WTC11 (cell line): ENCODE data around the gene IVD. TPM values are rescaled to one million over a fixed set of nuclear protein-coding genes. Genes with fewer than 3 reads are reported as not detected.
A peak's percentile ranks its signal among the peaks of the same experiment; 100 is the strongest.

Experiments
- EMX1 ChIP-seq: fragments of 250-450 bp; sonication (Bioruptor Pico); IDR thresholded peaks from 2 replicates; pipeline ENCODE4 v1.8.0; 2021; ENCODE audit warnings: mild to moderate bottlenecking
- ERG ChIP-seq: fragments of 250-450 bp; sonication (Bioruptor Pico); IDR thresholded peaks from 2 replicates; pipeline ENCODE4 v1.8.0; 2021; ENCODE audit warnings: mild to moderate bottlenecking
- FOXJ3 ChIP-seq: sonication (generic); formaldehyde crosslinking; IDR thresholded peaks from 2 replicates; pipeline ENCODE4 v1.9.0; 2021; ENCODE audit warnings: missing genetic modification reagents, mild to moderate bottlenecking, borderline replicate concordance
- FOXK1 ChIP-seq: sonication (generic); formaldehyde crosslinking; IDR thresholded peaks from 2 replicates; pipeline ENCODE4 v1.8.0; 2022; ENCODE audit warnings: mild to moderate bottlenecking, moderate library complexity, missing genetic modification reagents
- FOXP1 ChIP-seq: sonication (generic); formaldehyde crosslinking; IDR thresholded peaks from 2 replicates; pipeline ENCODE4 v1.8.0; 2022; ENCODE audit warnings: missing genetic modification reagents, mild to moderate bottlenecking, moderate library complexity, borderline replicate concordance
- FOXP4 ChIP-seq: sonication (generic); formaldehyde crosslinking; IDR thresholded peaks from 2 replicates; pipeline ENCODE4 v1.8.0; 2022; ENCODE audit warnings: mild to moderate bottlenecking, missing genetic modification reagents
- JAZF1 ChIP-seq: fragments of 250-450 bp; sonication (Bioruptor Pico); IDR thresholded peaks from 2 replicates; pipeline ENCODE4 v1.9.0; 2021; ENCODE audit warnings: moderate library complexity, mild to moderate bottlenecking, inconsistent platforms
- PRRX2 ChIP-seq: fragments of 250-450 bp; sonication (Bioruptor Pico); IDR thresholded peaks from 2 replicates; pipeline ENCODE4 v1.8.0; 2021; ENCODE audit warnings: mild to moderate bottlenecking
- ZBTB21 ChIP-seq: sonication (generic); formaldehyde crosslinking; IDR thresholded peaks from 2 replicates; pipeline ENCODE4 v1.8.1; 2023; ENCODE audit warnings: mild to moderate bottlenecking, missing genetic modification reagents, borderline replicate concordance
- ZBTB43 ChIP-seq: sonication (generic); formaldehyde crosslinking; IDR thresholded peaks from 2 replicates; pipeline ENCODE4 v1.8.1; 2023; ENCODE audit warnings: mild to moderate bottlenecking, missing genetic modification reagents
- ZMAT4 ChIP-seq: fragments of 250-450 bp; sonication (Bioruptor Pico); IDR thresholded peaks from 2 replicates; pipeline ENCODE4 v1.9.0; 2021; ENCODE audit warnings: mild to moderate bottlenecking
- ZNF281 ChIP-seq: sonication (generic); formaldehyde crosslinking; IDR thresholded peaks from 2 replicates; pipeline ENCODE4 v1.8.0; 2023; ENCODE audit warnings: mild to moderate bottlenecking, missing genetic modification reagents
- ZNF416 ChIP-seq: fragments of 250-450 bp; sonication (Bioruptor Pico); IDR thresholded peaks from 2 replicates; pipeline ENCODE4 v1.9.0; 2021; ENCODE audit warnings: mild to moderate bottlenecking, inconsistent platforms
- ZNF423 ChIP-seq: fragments of 250-450 bp; sonication (Bioruptor Pico); IDR thresholded peaks from 2 replicates; pipeline ENCODE4 v2.1.2; 2022; ENCODE audit warnings: mild to moderate bottlenecking, moderate library complexity
- ZNF671 ChIP-seq: fragments of 250-450 bp; sonication (Bioruptor Pico); IDR thresholded peaks from 2 replicates; pipeline ENCODE4 v1.8.0; 2021; ENCODE audit warnings: mild to moderate bottlenecking
- ZSCAN18 ChIP-seq: fragments of 250-450 bp; sonication (Bioruptor Pico); IDR thresholded peaks from 2 replicates; pipeline ENCODE4 v2.1.2; 2022; ENCODE audit warnings: mild to moderate bottlenecking, moderate library complexity
- total RNA-seq: library from RNA; stranded (reverse); gene quantifications from 3 replicates; pipeline ENCODE4 v1.2.3, GENCODE V29; 2021
- TF ChIP-seq, protein P1 (sequence below): fragments of 250-450 bp; sonication (Bioruptor Pico); IDR thresholded peaks from 2 replicates; pipeline ENCODE4 v1.9.0; 2021; ENCODE audit warnings: mild to moderate bottlenecking, borderline replicate concordance
- TF ChIP-seq, protein P2 (sequence below): sonication (generic); formaldehyde crosslinking; IDR thresholded peaks from 2 replicates; pipeline ENCODE4 v1.8.1; 2022; ENCODE audit warnings: mild to moderate bottlenecking, missing genetic modification reagents, moderate library complexity, borderline replicate concordance
- TF ChIP-seq, protein P3 (sequence below): sonication (generic); formaldehyde crosslinking; IDR thresholded peaks from 2 replicates; pipeline ENCODE4 v1.8.0; 2022; ENCODE audit warnings: mild to moderate bottlenecking, missing genetic modification reagents
- TF ChIP-seq, protein P4 (sequence below): fragments of 250-450 bp; sonication (Bioruptor Pico); IDR thresholded peaks from 2 replicates; pipeline ENCODE4 v1.9.0; 2021; ENCODE audit warnings: moderate library complexity, mild to moderate bottlenecking, inconsistent platforms, borderline replicate concordance

The IVD gene
- total RNA-seq, 1 experiment from 2014 or later = 96.1 TPM

DNA sequence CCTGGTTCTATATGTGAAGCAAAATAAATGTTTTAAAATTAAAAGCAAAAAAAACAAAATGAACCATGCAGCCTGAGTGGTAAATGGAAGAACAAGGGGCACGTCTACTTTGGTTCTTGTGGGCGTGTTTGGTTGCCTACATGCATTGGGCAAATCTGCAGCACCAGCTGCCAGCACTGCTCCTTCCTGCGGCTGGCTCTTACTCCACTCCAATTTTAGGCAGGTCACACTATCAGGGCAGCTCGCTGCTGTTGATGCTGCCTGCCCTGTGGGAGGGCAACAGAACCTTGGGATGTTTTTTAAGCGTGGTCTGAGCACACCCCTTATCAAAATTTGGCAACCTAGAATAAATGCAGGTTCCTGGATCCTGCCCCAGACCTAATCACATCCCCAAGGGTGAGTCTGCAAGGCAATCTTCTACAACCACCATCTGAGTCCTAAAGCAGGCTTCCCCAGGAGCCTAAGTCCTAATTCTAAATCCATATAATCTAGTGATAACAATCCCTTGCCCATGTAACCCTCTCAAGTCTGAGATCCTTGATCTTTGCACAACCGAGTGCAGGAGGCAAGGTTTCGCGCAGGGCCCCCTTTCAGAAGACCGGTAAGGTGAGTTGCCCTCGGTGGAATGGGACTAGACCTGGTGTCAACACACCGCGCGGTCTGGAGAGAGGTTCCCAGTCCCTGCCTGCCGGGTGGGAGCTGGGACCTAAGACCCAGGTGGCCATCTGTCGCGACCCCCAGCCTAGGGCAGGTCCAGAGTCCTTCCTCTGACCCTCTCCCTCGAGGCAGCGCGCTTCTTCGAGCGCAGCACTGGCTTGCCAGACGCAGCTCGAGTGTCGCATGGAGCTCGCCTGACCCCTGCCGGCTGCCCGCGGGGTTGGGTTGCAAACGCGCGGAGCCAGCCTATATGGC is 15.9 kb downstream of the IVD start (continued):
- 0 out of 2 replicates have a peak, but pooled peaks have one; percentile 65 for TF ChIP-seq FOXP1
- no peak for TF ChIP-seq ZSCAN18
- TF ChIP-seq EMX1 (CRISPR knock-in tag) = 0 out of 2 replicates have a peak, but pooled peaks have one; percentile 35
- TF ChIP-seq, protein P1, sequence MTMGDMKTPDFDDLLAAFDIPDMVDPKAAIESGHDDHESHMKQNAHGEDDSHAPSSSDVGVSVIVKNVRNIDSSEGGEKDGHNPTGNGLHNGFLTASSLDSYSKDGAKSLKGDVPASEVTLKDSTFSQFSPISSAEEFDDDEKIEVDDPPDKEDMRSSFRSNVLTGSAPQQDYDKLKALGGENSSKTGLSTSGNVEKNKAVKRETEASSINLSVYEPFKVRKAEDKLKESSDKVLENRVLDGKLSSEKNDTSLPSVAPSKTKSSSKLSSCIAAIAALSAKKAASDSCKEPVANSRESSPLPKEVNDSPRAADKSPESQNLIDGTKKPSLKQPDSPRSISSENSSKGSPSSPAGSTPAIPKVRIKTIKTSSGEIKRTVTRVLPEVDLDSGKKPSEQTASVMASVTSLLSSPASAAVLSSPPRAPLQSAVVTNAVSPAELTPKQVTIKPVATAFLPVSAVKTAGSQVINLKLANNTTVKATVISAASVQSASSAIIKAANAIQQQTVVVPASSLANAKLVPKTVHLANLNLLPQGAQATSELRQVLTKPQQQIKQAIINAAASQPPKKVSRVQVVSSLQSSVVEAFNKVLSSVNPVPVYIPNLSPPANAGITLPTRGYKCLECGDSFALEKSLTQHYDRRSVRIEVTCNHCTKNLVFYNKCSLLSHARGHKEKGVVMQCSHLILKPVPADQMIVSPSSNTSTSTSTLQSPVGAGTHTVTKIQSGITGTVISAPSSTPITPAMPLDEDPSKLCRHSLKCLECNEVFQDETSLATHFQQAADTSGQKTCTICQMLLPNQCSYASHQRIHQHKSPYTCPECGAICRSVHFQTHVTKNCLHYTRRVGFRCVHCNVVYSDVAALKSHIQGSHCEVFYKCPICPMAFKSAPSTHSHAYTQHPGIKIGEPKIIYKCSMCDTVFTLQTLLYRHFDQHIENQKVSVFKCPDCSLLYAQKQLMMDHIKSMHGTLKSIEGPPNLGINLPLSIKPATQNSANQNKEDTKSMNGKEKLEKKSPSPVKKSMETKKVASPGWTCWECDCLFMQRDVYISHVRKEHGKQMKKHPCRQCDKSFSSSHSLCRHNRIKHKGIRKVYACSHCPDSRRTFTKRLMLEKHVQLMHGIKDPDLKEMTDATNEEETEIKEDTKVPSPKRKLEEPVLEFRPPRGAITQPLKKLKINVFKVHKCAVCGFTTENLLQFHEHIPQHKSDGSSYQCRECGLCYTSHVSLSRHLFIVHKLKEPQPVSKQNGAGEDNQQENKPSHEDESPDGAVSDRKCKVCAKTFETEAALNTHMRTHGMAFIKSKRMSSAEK = 0 out of 2 replicates have a peak, but pooled peaks have one; percentile 2
- no peak for TF ChIP-seq ZMAT4 (CRISPR knock-in tag)
- TF ChIP-seq FOXP4 (CRISPR knock-in tag) = no peak; the same call in 1 of the 2 replicates
- 0 out of 2 replicates have a peak, but pooled peaks have one; percentile 50 for TF ChIP-seq FOXK1 (CRISPR knock-in tag)
- 0 out of 2 replicates have a peak, but pooled peaks have one; percentile 73 for TF ChIP-seq ZNF671 (CRISPR knock-in tag)
- TF ChIP-seq, protein P2, sequence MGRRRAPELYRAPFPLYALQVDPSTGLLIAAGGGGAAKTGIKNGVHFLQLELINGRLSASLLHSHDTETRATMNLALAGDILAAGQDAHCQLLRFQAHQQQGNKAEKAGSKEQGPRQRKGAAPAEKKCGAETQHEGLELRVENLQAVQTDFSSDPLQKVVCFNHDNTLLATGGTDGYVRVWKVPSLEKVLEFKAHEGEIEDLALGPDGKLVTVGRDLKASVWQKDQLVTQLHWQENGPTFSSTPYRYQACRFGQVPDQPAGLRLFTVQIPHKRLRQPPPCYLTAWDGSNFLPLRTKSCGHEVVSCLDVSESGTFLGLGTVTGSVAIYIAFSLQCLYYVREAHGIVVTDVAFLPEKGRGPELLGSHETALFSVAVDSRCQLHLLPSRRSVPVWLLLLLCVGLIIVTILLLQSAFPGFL = no peak
- TF ChIP-seq ERG (CRISPR knock-in tag) = 0 out of 2 replicates have a peak, but pooled peaks have one; percentile 42
- TF ChIP-seq, protein P3, sequence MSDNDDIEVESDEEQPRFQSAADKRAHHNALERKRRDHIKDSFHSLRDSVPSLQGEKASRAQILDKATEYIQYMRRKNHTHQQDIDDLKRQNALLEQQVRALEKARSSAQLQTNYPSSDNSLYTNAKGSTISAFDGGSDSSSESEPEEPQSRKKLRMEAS (CRISPR knock-in tag) = peak; percentile 78
- TF ChIP-seq ZBTB21 (CRISPR knock-in tag) = no peak
- TF ChIP-seq ZBTB43 (CRISPR knock-in tag) = peak; percentile 66; the same call in 1 of the 2 replicates
- TF ChIP-seq ZNF281 = no peak
- TF ChIP-seq PRRX2 (CRISPR knock-in tag) = peak; percentile 26
- TF ChIP-seq, protein P4, sequence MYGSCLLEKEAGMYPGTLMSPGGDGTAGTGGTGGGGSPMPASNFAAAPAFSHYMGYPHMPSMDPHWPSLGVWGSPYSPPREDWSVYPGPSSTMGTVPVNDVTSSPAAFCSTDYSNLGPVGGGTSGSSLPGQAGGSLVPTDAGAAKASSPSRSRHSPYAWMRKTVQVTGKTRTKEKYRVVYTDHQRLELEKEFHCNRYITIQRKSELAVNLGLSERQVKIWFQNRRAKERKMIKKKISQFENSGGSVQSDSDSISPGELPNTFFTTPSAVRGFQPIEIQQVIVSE = no peak
- TF ChIP-seq ZNF423 = no peak
- no peak for TF ChIP-seq FOXJ3 (CRISPR knock-in tag)
- peak; percentile 7; the same call in 1 of the 2 replicates for TF ChIP-seq ZNF416
- TF ChIP-seq JAZF1 (CRISPR knock-in tag) = no peak
